Memory B cell (primary cell): ENCODE results near the gene IGF1R.

Experiments used
- ATAC-seq: fragments of 150-1000 bp; cut with Tn5 transposase; 2 replicates; pipeline ENCODE4 v1.10.0; 2021; ENCODE audit warnings: low read depth, mild to moderate bottlenecking, moderate library complexity
- DNase-seq, 2 donors: peaks; one replicate each; pipeline ENCODE4 v3.0.0; 2022; ENCODE audit warnings: low spot score in 2 of 2
- H3K27ac Mint-ChIP-seq: one replicate; pipeline ENCODE4 v1.8.0; 2022; ENCODE audit warnings: mild to moderate bottlenecking, moderate library complexity, mixed read lengths
- H3K27me3 Mint-ChIP-seq: one replicate; pipeline ENCODE4 v1.8.0; 2022; ENCODE audit warnings: mixed read lengths
- H3K36me3 Mint-ChIP-seq: one replicate; pipeline ENCODE4 v1.8.0; 2022; ENCODE audit warnings: mild to moderate bottlenecking, mixed read lengths
- H3K4me1 Mint-ChIP-seq: one replicate; pipeline ENCODE4 v1.8.0; 2022; ENCODE audit warnings: mixed read lengths
- H3K4me3 Mint-ChIP-seq: one replicate; pipeline ENCODE4 v1.8.0; 2022; ENCODE audit warnings: mild to moderate bottlenecking, moderate library complexity, mixed read lengths
- H3K9me3 Mint-ChIP-seq: one replicate; pipeline ENCODE4 v1.8.0; 2022; ENCODE audit warnings: mixed read lengths

Gene IGF1R

GRCh38 chr15:98881526-98882520 is 233.5 kb downstream of the IGF1R start:
- no peak overlapping the region for H3K4me3 Mint-ChIP-seq
- no peak for DNase-seq
- peaks cover 10% of the 10 kb centered on the region for H3K4me1 Mint-ChIP-seq
- H3K27ac Mint-ChIP-seq = no peak overlapping the region
- H3K27me3 Mint-ChIP-seq = no peaks in the 10 kb centered on the region
- no peaks in the 10 kb centered on the region for H3K36me3 Mint-ChIP-seq
- ATAC-seq = peak; percentile 52
- H3K9me3 Mint-ChIP-seq = no peaks in the 10 kb centered on the region

GRCh38 chr15:98883478-98883877 is 235.1 kb downstream of the IGF1R start:
- H3K36me3 Mint-ChIP-seq = no peaks in the 10 kb centered on the region
- H3K27ac Mint-ChIP-seq = no peak overlapping the region
- peaks cover 14% of the 10 kb centered on the region for H3K4me1 Mint-ChIP-seq
- H3K27me3 Mint-ChIP-seq = peaks cover 3% of the 10 kb centered on the region
- no peak for DNase-seq
- no peak for ATAC-seq
- H3K9me3 Mint-ChIP-seq = no peaks in the 10 kb centered on the region
- no peak overlapping the region for H3K4me3 Mint-ChIP-seq

DNA sequence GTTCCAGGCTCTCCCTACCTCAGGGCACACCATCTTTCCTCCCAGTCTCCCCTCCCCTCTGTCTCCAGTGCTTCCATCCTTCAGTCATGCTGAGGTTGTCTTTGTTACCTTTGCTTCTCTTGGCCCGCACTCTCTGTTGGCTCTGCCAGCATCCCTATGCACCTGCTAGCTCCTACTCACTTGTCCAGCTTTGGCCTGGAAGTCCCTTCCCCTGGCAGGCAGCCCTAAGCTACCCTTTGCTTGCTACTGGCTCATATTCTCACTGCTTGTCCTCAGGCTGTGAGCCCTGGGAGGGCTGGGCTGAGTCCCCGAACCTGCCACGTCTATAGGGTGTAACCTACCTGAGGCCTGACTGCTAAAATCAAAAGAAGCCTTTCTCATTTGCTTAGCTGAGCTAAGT is 236.6 kb downstream of the IGF1R start:
- no peaks in the 10 kb centered on the region for H3K36me3 Mint-ChIP-seq
- ATAC-seq (no peak), DNase-seq (no peak)
- peaks cover 3% of the 10 kb centered on the region for H3K27me3 Mint-ChIP-seq
- peaks cover 17% of the 10 kb centered on the region for H3K4me1 Mint-ChIP-seq
- no peak overlapping the region for H3K27ac Mint-ChIP-seq
- H3K9me3 Mint-ChIP-seq = no peaks in the 10 kb centered on the region
- no peak overlapping the region for H3K4me3 Mint-ChIP-seq

- H3K9me3 Mint-ChIP-seq = no peaks in the 10 kb centered on the region
These were observed 239.6 kb downstream of the IGF1R start for GRCh38 chr15:98887976-98888375.

DNA sequence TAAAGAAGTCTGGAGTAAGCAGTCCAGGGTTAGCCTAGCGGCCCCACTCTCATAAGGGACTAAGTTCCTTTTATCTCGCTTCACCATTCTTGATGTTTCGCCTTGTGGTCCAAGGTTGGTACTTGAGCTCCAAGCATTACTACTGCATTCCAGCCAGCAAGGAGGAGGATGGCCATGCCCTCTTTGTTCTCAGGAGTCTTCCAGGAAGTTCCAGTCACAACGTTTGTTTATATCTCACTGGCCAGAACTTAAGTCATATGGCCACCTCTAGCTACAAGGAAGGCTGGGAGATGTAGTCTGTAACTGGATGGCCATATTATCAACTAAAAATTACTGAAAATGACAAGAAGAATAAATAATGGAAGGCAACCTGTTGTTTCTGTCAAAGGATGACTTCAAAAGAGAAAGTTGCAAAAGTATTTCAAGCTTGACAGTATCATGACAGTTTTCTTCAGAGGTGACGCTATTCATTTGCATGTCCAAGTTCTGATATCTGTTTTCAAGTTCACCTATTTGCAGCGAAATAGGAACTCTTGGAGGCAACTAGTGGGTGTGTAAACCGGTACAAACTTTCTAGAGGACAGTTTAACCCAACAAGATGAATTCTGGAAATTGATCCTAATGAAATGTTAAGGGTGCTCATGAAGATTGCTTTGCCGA is 240.6 kb downstream of the IGF1R start:
- peaks cover 11% of the 10 kb centered on the region for H3K4me1 Mint-ChIP-seq
- H3K9me3 Mint-ChIP-seq = no peaks in the 10 kb centered on the region
- H3K27ac Mint-ChIP-seq = no peak overlapping the region
- peak; percentile 64 for ATAC-seq
- no peak overlapping the region for H3K4me3 Mint-ChIP-seq
- H3K27me3 Mint-ChIP-seq = peaks cover 3% of the 10 kb centered on the region
- no peak for DNase-seq
- H3K36me3 Mint-ChIP-seq = peaks cover 1% of the 10 kb centered on the region

More at GRCh38 chr15:98887976-98888375, 239.6 kb downstream of the IGF1R start:
- Mint-ChIP-seq H3K27me3 (peaks cover 3% of the 10 kb centered on the region), H3K36me3 (peaks cover 1% of the 10 kb centered on the region), H3K27ac (no peak overlapping the region), H3K4me1 (peaks cover 11% of the 10 kb centered on the region), H3K4me3 (no peak overlapping the region)
- no peak for ATAC-seq
- no peak for DNase-seq

- no peak for ATAC-seq
- H3K4me3 Mint-ChIP-seq = no peak overlapping the region
- DNase-seq = no peak
- no peak overlapping the region for H3K27ac Mint-ChIP-seq
- H3K27me3 Mint-ChIP-seq = peaks cover 3% of the 10 kb centered on the region
- H3K4me1 Mint-ChIP-seq = peaks cover 7% of the 10 kb centered on the region
- peaks cover 1% of the 10 kb centered on the region for H3K36me3 Mint-ChIP-seq
- H3K9me3 Mint-ChIP-seq = no peaks in the 10 kb centered on the region
These were observed 241.8 kb downstream of the IGF1R start for GRCh38 chr15:98889930-98890695.

GRCh38 chr15:98891301-98891700 is 243.0 kb downstream of the IGF1R start:
- H3K4me3 Mint-ChIP-seq = no peak overlapping the region
- peaks cover 1% of the 10 kb centered on the region for H3K36me3 Mint-ChIP-seq
- H3K4me1 Mint-ChIP-seq = peaks cover 7% of the 10 kb centered on the region
- peaks cover 3% of the 10 kb centered on the region for H3K27me3 Mint-ChIP-seq
- no peak overlapping the region for H3K27ac Mint-ChIP-seq
- DNase-seq = no peak
- H3K9me3 Mint-ChIP-seq = no peaks in the 10 kb centered on the region
- ATAC-seq = no peak

DNA sequence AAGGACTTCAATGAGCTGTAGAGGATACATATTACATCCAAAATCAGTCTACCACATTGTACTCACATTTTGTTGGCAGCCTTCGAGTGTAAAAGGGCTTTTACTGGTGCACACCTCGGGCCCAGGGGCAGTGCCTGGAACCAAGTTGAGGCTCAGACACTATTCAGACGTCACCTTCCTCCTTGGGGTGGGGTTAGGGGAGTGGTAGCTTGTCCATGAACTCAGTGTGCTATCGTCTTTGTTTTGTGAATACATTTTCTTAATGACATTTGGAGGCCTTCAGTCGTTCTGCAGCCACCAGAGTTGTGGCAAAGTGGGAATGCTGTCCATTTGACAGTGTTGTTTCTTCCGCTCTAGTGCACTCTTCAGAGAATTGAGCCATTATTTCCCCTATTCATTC is 245.1 kb downstream of the IGF1R start:
- H3K9me3 Mint-ChIP-seq = no peaks in the 10 kb centered on the region
- H3K4me3 Mint-ChIP-seq = no peak overlapping the region
- peaks cover 8% of the 10 kb centered on the region for H3K36me3 Mint-ChIP-seq
- no peak overlapping the region for H3K27ac Mint-ChIP-seq
- no peaks in the 10 kb centered on the region for H3K27me3 Mint-ChIP-seq
- ATAC-seq (no peak), DNase-seq (no peak)
- peaks cover 3% of the 10 kb centered on the region for H3K4me1 Mint-ChIP-seq

- no peak for DNase-seq
- no peaks in the 10 kb centered on the region for H3K9me3 Mint-ChIP-seq
- H3K36me3 Mint-ChIP-seq = peaks cover 8% of the 10 kb centered on the region
- no peaks in the 10 kb centered on the region for H3K4me1 Mint-ChIP-seq
- ATAC-seq = no peak
- H3K27me3 Mint-ChIP-seq = no peaks in the 10 kb centered on the region
- H3K4me3 Mint-ChIP-seq = no peak overlapping the region
- no peak overlapping the region for H3K27ac Mint-ChIP-seq
These were observed 246.0 kb downstream of the IGF1R start for GRCh38 chr15:98894312-98894711.

DNA sequence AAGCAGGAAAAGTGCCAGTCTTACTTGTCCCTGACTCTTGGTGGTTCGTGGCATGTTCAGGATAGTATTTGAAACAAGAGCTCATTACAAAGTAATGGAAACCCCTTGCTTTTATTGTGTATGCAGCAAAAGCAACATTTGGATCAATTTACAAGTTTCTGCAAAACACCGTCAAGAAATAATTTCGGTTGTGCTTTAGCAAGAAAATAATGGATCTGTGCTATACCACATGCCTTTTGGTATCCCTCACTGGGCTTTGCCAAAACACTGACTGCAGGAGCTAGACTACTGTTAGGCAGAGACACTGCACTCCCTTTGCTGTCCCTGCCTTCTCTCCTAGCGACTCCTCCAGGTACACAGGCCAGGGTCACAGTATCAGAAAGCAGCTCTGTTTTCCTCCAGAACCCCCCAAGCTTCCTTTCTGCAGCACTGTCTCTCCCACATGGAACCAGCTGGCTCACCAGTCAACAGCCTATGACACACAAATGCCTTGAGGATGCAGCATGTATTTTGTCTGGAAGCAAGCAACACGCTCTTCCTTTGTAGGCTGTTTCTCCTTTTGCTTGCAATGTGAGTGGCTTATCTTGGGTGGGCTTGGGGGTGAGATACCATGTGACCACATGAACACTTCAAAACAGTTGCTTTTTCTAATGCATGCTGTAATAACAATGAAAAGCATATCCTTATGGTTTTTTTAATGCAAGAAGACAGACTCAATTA is 247.8 kb downstream of the IGF1R start:
- Mint-ChIP-seq H3K36me3 (peaks cover 7% of the 10 kb centered on the region), H3K4me1 (no peaks in the 10 kb centered on the region), H3K27ac (no peak overlapping the region), H3K4me3 (no peak overlapping the region), H3K9me3 (no peaks in the 10 kb centered on the region), H3K27me3 (no peaks in the 10 kb centered on the region)
- DNase-seq (no peak), ATAC-seq (no peak)

DNA sequence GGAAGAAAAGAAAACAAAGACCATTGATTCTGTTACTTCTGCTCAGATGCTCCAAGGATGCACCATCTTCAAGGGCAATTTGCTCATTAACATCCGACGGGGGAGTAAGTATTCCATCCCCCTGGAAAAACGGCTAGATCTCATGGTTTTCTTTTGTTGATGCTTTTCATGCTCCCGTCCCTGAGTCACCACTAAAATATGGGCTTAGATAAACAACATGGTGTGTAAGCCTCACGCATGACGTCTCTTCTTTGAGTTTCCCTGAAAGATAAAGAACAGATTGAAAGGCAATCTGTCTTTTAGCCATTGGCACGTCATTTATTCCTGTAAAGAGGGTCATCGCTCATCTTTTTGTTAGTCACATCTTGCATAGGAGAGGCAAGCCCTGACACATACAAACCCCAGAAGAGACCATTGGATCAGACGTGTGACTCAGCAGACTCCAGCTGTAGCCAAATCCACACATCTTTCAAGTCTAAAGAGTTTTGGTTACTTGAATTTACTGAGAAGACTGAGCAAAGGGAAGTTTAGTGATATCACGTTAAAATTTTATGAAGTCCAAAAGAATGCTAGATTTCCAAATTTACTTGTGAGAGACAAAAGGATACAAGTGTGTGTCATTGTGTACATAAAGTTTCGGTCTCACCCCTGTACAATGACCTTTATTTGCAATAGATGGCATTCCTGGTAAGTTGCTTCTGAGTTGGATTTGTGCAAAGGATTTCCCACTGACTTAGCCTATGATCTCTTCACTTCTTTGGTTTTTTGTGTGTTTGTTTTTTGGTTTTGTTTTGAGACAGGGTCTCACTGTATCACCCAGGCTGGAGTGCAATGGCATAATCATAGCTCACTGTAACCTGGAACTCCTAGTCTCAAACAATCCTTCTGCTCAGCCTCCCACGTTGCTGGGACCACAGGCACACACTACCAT is 248.7 kb downstream of the IGF1R start:
- no peak for DNase-seq
- no peak for ATAC-seq
- Mint-ChIP-seq H3K4me1 (no peaks in the 10 kb centered on the region), H3K4me3 (no peak overlapping the region), H3K36me3 (peaks cover 7% of the 10 kb centered on the region), H3K27me3 (no peaks in the 10 kb centered on the region), H3K9me3 (no peaks in the 10 kb centered on the region), H3K27ac (no peak overlapping the region)

- no peak overlapping the region for H3K27ac Mint-ChIP-seq
- H3K36me3 Mint-ChIP-seq = peaks cover 7% of the 10 kb centered on the region
- DNase-seq = no peak
- no peaks in the 10 kb centered on the region for H3K9me3 Mint-ChIP-seq
- ATAC-seq = no peak
- H3K4me3 Mint-ChIP-seq = no peak overlapping the region
- H3K27me3 Mint-ChIP-seq = no peaks in the 10 kb centered on the region
- H3K4me1 Mint-ChIP-seq = no peaks in the 10 kb centered on the region
These were observed 249.8 kb downstream of the IGF1R start for GRCh38 chr15:98898122-98898521.
